Upper lobe of left lung (tissue), 6 donors: Measurements from ENCODE around the gene CCND1. TPM values are rescaled to one million over a fixed set of nuclear protein-coding genes. Genes with fewer than 3 reads are reported as not detected.

Source experiments
- total RNA-seq, 6 donors: library from RNA; depleted of rRNA in 4 of 6; stranded (reverse); fragments of >200 nt in 4 of 6; gene quantifications; one replicate each; pipeline versions ENCODE4 v1.1.0 to v1.2.1, GENCODE V29; 2016 to 2021
- donor health status: DM: no; HTN: no; CAD: no; lungs with moderate emphysema.
- donor health status: DM: no; HTN: yes; CAD: no; lungs with severe emphysema.

The CCND1 gene
- total RNA-seq, 6 donors from 2014 or later, result 23.0 to 404 (median 237) TPM

Other genes with a start within 250 kb of the CCND1 start
- gene LINC01488, start 159.5 kb upstream of the CCND1 start, total RNA-seq, result not detected
- gene LTO1, start 34.2 kb downstream of the CCND1 start, total RNA-seq, result 10 to 100 TPM; 18.5 to 68.1 (median 28.3) TPM
- under 1 TPM in 2 of 6 donors, not detected in 4; 0.23 to 0.24 TPM for gene FGF19, start 62.9 kb downstream of the CCND1 start, total RNA-seq
- not detected for gene FGF4, start 134.2 kb downstream of the CCND1 start, total RNA-seq
- gene FGF3, start 178.3 kb downstream of the CCND1 start, total RNA-seq, result not detected